Ishikawa (cell line): Measurements from ENCODE around the gene DCAF11.

Experiments used
- CEBPB ChIP-seq: IDR thresholded peaks from 2 replicates; pipeline ENCODE4 v1.6.1; 2012
- CREB1 ChIP-seq: IDR thresholded peaks from 2 replicates; pipeline ENCODE4 v1.6.1; 2012; ENCODE audit warnings: low read depth
- EGR1 ChIP-seq: IDR thresholded peaks from 2 replicates; pipeline ENCODE4 v1.6.1; 2012
- EP300 ChIP-seq: IDR thresholded peaks from 2 replicates; pipeline ENCODE4 v1.6.1; 2012; ENCODE audit warnings: borderline replicate concordance
- FOXM1 ChIP-seq: IDR thresholded peaks from 2 replicates; pipeline ENCODE4 v1.6.1; 2012; ENCODE audit warnings: low read depth, borderline replicate concordance
- NFIC ChIP-seq: IDR thresholded peaks from 2 replicates; pipeline ENCODE4 v1.6.1; 2012
- RAD21 ChIP-seq: IDR thresholded peaks from 2 replicates; pipeline ENCODE4 v1.6.1; 2012; ENCODE audit warnings: low read depth
- TAF1 ChIP-seq: IDR thresholded peaks from 2 replicates; pipeline ENCODE4 v1.6.1; 2012; ENCODE audit warnings: low read depth, mild to moderate bottlenecking
- TCF12 ChIP-seq: IDR thresholded peaks from 2 replicates; pipeline ENCODE4 v1.6.1; 2012; ENCODE audit warnings: low read depth
- TEAD4 ChIP-seq: IDR thresholded peaks from 2 replicates; pipeline ENCODE4 v1.6.1; 2012
- YY1 ChIP-seq: IDR thresholded peaks from 2 replicates; pipeline ENCODE4 v1.6.1; 2012; ENCODE audit warnings: low read depth
- ZBTB7A ChIP-seq: IDR thresholded peaks from 2 replicates; pipeline ENCODE4 v1.6.1; 2012; ENCODE audit warnings: low read depth
- TF ChIP-seq, protein P1 (sequence below): IDR thresholded peaks from 2 replicates; pipeline ENCODE4 v1.6.1; 2012; ENCODE audit warnings: low read depth, mild to moderate bottlenecking
- TF ChIP-seq, protein P2 (sequence below): IDR thresholded peaks from 2 replicates; pipeline ENCODE4 v1.6.1; 2012
- TF ChIP-seq, protein P3 (sequence below): IDR thresholded peaks from 2 replicates; pipeline ENCODE4 v1.6.1; 2012

The DCAF11 gene

DNA sequence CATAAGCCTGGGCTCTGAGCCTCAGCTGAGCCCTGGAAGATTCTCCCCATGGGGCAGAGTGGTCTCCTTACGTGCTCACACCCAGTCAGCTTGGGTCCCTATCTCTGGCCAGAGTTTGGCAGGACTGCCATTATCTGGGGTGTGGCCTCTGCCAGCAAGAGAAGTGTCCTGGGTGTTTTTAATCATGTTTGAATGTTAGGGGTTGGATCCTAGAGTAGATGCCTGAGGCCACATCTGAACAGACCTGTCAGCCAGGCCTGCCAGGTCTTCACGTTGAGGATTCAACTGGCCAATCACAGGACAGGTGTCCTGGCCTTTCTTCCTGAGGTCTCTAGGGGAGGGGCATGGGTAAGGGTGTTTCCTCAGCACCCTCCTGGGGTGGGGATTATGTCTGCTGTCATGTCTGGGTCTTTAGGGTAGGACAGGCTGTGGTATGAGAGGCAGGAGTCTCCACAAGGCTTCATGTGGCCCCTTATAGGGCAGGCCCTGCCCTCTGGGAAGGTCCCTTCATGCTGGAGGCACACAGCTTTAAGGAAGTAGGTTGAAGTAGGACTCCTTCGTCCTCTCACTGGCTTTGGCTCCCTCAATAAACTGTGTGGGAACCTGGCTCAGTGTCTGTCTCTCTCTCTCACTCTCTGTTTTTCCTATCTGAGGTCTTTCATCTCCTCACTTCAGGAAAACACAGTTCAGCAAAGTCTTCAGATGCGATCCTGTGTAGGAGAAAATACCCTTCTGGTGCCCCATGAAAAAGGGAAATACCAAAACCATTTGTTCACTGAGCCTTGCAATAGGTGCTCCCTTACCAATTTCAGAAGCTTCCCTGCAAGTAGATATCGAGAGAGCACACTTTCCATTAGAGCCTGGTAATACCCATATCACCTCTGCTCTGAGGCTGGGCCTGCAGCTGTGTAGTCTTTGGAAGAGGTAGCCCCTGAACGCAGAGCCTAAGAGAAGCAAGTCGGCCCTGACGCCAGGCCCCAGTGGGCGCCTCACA lies 9.1 kb downstream of the DCAF11 start:
- TF ChIP-seq ZBTB7A (no peak), FOXM1 (no peak), CEBPB (no peak), RAD21 (no peak), TEAD4 (no peak), NFIC (no peak), TAF1 (no peak), YY1 (no peak), EGR1 (no peak), EP300 (no peak), CREB1 (no peak), TCF12 (no peak)
- TF ChIP-seq, protein P1, sequence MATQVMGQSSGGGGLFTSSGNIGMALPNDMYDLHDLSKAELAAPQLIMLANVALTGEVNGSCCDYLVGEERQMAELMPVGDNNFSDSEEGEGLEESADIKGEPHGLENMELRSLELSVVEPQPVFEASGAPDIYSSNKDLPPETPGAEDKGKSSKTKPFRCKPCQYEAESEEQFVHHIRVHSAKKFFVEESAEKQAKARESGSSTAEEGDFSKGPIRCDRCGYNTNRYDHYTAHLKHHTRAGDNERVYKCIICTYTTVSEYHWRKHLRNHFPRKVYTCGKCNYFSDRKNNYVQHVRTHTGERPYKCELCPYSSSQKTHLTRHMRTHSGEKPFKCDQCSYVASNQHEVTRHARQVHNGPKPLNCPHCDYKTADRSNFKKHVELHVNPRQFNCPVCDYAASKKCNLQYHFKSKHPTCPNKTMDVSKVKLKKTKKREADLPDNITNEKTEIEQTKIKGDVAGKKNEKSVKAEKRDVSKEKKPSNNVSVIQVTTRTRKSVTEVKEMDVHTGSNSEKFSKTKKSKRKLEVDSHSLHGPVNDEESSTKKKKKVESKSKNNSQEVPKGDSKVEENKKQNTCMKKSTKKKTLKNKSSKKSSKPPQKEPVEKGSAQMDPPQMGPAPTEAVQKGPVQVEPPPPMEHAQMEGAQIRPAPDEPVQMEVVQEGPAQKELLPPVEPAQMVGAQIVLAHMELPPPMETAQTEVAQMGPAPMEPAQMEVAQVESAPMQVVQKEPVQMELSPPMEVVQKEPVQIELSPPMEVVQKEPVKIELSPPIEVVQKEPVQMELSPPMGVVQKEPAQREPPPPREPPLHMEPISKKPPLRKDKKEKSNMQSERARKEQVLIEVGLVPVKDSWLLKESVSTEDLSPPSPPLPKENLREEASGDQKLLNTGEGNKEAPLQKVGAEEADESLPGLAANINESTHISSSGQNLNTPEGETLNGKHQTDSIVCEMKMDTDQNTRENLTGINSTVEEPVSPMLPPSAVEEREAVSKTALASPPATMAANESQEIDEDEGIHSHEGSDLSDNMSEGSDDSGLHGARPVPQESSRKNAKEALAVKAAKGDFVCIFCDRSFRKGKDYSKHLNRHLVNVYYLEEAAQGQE: no peak
- TF ChIP-seq, protein P2, sequence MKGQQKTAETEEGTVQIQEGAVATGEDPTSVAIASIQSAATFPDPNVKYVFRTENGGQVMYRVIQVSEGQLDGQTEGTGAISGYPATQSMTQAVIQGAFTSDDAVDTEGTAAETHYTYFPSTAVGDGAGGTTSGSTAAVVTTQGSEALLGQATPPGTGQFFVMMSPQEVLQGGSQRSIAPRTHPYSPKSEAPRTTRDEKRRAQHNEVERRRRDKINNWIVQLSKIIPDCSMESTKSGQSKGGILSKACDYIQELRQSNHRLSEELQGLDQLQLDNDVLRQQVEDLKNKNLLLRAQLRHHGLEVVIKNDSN: no peak
- TF ChIP-seq, protein P3, sequence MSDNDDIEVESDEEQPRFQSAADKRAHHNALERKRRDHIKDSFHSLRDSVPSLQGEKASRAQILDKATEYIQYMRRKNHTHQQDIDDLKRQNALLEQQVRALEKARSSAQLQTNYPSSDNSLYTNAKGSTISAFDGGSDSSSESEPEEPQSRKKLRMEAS: no peak

DNA sequence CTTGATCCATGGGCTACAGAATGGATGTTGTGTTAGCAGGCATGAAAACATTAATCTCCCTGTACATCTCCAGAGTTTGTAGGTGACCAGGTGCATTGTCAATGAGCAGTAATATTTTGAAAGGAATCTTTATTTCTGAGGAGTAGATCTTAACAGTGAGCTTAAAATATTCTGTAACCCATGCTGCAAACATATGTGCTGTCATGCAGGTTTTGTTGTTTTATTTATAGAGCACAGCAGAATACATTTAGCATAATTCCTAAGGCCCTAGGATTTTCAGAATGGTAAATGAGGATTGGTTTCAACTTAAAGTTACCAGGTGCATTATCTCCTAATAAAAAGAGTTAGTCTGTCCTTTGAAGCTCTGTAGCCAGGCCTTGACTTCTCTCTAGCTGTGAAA lies 12.4 kb downstream of the DCAF11 start:
- TF ChIP-seq, protein P1: no peak
- TF ChIP-seq NFIC (no peak), CREB1 (no peak)

DNA sequence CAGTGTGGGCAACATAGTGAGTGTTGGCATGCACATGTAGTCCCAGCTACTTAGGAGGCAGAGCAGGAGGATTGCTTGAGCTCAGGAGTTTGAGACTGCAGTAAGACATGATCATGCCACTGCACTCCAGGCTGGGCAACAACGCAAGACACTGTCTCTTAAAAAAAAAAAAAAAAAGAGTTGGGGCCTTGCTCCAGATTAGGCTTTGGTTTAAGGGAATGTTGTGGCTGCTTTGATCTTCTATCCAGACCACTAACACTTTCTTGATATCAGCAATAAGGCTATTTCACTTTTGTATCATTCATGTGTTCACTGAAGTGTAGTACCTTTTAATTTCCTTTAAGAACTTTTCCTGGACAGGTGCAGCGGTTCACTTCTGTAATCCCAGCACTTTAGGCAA lies 13.1 kb downstream of the DCAF11 start:
- TF ChIP-seq NFIC (no peak), TEAD4 (no peak), FOXM1 (no peak), TCF12 (no peak), ZBTB7A (no peak), TAF1 (no peak), EP300 (no peak), YY1 (no peak), EGR1 (no peak), CREB1 (no peak), CEBPB (no peak), RAD21 (no peak)
- TF ChIP-seq, protein P1: no peak
- TF ChIP-seq, protein P2: no peak
- TF ChIP-seq, protein P3: no peak

DNA sequence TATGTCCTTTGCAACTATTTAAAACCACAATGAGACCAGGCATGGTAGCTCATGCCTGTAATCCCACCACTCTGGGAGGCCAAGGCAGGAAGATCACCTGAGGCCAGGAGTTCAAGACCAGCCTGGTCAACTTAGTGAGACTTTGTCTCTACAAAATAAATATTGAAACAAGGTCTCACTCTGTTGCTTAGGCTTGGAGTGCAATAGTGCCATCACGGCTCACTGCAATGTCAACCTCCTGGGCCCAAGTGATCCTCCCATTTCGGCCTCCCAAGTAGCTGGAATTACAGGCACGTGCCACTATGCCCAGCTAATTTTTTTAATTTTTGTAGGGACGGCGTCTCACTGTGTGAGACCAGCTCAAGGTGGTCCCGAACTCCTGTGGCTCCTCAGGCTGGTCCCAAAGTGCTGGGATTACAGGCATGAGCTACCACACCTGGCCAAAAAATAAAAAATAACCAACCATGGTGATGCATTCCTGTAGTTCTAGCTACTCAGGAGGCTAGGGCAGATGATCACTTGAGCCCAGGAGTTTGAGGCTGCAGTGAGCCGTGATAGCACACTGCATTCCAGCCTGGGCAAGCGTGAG lies 14.9 kb downstream of the DCAF11 start:
- TF ChIP-seq EP300 (no peak), RAD21 (no peak), YY1 (no peak), CEBPB (no peak), CREB1 (no peak), FOXM1 (no peak), EGR1 (no peak), TCF12 (no peak), TEAD4 (no peak), NFIC (no peak), ZBTB7A (no peak), TAF1 (no peak)
- TF ChIP-seq, protein P1: no peak
- TF ChIP-seq, protein P3: no peak
- TF ChIP-seq, protein P2: no peak
